ENCODE measurements around the gene MICAL1.
A peak's percentile ranks its signal among the peaks of the same experiment; 100 is the strongest.

Gene MICAL1, protein sequence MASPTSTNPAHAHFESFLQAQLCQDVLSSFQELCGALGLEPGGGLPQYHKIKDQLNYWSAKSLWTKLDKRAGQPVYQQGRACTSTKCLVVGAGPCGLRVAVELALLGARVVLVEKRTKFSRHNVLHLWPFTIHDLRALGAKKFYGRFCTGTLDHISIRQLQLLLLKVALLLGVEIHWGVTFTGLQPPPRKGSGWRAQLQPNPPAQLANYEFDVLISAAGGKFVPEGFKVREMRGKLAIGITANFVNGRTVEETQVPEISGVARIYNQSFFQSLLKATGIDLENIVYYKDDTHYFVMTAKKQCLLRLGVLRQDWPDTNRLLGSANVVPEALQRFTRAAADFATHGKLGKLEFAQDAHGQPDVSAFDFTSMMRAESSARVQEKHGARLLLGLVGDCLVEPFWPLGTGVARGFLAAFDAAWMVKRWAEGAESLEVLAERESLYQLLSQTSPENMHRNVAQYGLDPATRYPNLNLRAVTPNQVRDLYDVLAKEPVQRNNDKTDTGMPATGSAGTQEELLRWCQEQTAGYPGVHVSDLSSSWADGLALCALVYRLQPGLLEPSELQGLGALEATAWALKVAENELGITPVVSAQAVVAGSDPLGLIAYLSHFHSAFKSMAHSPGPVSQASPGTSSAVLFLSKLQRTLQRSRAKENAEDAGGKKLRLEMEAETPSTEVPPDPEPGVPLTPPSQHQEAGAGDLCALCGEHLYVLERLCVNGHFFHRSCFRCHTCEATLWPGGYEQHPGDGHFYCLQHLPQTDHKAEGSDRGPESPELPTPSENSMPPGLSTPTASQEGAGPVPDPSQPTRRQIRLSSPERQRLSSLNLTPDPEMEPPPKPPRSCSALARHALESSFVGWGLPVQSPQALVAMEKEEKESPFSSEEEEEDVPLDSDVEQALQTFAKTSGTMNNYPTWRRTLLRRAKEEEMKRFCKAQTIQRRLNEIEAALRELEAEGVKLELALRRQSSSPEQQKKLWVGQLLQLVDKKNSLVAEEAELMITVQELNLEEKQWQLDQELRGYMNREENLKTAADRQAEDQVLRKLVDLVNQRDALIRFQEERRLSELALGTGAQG

DNA sequence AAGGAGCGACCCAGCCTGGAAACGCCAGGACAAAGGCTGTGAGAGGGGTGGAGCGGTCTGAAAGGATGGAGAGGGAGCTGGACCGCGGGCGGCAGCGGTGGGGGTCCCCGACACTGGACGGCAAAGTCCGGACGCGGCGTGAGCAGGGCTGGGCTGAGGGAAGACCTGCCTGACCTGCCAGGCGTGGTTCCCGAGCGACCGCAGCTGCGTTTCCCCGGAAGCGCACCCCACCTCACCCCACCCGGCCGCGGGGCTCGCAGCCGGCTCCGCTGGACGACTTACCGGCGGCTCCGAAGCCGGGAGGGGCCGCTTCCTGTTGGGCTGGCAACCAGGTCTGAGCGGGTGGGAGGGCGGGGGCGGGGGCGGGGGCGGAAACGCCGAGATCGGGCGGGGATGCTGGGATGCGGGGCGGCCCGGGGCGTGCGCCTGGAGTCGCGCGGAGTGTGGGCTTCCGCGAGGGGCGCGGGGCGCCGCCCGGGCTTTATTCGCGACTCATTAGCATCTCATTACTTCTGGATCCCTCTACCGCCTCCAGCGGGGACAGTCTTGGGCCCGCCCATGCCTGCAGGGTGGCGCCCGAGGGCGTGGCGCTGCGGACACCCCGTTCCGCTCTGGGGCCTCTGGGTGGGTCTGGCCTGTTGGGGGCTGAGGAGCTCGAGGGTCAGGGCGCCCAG is at the start of gene MICAL1:
Gene MICAL1, minus strand, starts transcription at position 336 of the 674 bp plus-strand sequence. CDS start 1,576 bp downstream, outside the sequence.
- DNase-seq, result no peak

DNA sequence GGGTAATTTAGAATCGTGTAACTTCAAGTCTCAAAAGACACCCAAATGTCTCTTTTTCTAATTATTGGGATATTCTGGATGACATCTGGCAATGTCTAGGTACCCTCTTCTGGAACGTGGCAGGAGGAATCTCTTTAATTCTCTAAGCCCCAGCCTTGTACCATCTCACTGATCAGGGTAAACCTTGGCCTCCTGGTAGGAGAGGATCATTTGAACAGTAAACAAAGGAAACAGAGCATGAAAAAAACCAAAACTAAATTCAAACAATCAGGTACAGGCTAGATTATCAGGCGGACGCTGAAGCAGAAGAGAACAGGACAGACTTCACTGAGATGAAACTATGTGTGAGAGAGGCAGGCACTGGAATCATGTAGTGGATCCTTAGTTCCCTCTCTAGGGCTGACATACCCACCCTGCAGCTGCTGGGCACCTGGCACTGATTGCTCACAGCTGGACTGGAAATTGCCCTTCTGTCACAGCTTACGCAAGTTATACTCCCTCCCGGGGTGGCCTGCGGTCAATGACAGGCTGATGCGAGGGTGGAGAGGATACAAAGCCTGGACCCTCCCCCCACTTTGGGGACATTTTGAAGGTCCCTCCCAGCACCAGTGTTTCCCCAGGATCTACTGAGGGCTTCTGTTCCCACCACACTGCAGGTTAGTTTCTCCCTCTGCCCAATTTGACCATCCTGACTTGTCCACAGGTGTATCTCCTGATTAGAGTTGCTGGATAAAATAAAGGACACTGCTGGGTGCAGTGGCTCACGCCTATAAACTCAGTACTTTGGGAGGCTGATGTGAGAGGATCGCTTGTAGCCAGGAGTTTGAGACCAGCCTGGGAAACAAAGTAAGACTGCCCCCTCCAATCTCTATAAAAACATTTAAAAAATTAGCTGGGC is 48.0 kb upstream of the MICAL1 start:
- no peak for DNase-seq

DNA sequence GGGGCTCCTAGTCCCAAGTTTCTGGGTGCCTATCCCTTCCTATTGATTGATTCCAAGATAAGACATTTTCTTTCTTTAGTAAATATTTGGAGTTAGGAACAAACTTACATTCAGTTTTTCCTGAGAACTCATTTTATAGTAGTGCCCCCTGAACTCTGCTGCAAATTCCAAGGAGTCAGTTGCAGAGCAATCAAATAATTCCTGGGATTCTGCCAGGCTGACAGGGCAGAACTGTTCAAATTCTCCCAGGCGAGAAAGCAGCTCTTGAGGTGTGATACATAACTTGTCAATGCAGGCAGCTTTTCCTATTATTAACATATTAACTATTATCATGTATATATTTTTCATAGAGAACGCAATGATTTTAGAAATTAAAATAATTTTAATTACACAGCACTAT is 43.4 kb upstream of the MICAL1 start:
- no peak for DNase-seq

DNA sequence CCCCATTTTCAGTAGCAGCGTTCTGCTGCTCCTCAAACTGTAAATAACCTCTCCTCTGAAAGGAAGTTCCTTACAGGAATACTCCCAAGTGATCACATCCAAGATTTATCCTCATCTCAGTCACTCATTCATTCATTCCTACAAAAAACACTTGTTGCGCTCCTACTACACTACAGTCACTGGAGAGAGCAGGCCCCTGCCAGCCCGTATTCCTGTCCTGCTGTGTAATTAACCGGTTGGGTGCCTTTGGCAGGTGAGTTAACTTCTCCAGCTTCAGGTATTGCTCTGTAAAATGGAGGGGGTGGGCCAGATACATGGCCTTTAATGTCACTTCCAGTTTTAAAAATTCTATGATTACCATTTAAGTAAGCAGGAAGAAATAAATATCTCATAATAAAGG is 42.5 kb upstream of the MICAL1 start:
- DNase-seq, result no peak

DNA sequence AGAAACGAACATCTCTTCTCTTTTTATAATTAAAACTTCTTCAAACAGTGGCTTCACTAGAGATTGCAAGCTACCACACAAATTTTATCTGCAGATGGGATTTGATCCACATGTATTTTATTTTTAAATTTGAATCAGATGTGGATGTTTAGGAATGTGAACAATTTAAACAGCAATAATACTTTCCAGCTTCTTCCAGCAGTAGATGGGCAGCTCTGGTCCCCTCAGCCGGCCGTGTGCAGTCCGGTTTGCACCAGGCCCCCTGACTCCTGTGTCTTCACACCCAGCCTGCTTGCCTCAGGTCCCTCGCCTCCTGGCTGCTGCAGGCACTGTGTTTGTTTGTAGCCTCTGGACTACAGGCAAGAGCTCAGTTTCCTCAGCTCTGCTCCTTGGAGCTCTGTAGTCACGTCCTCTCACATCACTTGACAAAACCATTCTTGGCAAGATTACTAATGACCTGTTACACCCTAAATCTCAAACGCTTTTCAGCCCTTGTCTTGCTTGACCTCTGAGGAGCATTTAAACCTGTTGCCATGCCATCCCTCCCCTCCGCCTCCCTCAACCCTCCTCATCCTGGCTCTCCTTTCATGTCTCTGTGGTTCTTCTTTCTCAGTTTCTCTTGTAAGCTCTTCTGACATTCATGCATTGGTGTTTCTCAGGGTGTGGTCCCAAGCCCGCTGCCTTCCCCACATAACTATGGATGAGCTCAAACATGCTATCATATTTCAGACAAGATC is 40.6 kb upstream of the MICAL1 start:
- no peak for DNase-seq

DNA sequence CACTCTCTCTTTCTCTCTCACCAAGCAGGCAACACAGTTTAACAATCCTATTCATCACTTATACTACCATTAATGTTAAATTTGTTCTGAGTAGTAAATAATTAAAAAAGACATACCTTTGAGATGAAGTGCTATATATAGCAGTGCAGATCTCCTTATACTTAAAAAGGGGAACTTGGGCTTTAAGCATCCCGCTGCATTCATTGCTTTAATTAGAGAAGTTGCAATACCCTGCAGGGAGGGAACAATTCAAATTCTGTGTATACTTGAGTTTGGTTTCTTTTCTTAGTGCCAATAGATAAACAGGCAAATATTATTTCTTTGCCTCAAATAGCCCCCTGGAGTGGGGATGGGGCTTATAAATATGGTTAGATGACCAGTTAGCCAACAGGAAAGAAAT is 38.3 kb upstream of the MICAL1 start:
- DNase-seq, result no peak

DNA sequence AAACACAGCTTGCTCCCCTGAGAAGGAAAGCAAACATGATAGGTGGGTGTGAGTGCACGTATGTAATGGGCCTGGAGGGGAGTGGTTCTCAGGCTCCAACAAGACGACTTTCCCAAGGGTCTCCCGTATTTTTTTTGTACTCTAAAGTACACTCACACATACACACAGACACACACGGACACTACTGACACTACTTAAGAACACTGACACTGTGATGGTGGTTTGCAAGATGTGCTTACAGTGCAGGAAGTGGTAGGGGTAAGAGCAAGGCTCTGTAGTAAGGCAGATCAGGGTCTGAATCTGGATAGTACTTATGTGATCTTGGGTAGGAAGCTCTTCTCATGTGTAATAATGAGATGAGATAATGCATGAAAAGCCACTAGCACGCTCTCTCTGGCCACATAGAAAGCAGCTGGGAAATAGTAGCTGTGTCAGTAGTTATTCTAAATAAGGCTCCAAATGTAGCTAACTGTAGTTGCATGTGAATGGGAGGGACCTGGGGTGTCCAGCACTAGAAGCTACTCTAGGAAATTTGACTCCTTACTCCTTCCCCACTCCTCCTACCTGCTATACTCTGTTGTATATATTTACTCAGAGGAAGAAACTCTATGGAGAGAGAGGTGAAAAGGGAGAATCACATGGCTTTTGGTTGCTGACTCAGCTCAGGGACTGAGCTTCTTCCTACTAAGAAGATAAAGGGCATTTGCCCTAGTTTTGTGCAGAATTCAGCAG is 35.8 kb upstream of the MICAL1 start:
- DNase-seq, result no peak

DNA sequence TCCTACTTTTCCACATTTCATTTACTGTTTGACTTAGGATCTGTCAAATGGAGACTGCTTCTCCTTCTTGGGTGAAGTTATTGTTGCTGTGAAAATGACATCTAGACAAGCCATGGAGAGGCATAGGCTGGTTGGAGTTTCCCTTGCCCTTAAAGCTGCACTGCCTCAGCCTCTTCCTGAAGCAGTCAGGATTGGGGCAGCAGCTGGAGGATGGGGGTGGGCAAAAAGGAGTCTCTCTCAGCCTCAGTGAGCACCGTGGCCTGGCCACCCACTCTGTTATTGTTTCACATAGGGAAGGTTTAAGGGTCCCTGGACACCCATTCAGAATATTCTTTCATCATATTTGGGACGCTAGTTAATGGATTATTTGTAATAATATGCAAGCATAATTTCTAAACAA is 35.1 kb upstream of the MICAL1 start:
- no peak for DNase-seq

DNA sequence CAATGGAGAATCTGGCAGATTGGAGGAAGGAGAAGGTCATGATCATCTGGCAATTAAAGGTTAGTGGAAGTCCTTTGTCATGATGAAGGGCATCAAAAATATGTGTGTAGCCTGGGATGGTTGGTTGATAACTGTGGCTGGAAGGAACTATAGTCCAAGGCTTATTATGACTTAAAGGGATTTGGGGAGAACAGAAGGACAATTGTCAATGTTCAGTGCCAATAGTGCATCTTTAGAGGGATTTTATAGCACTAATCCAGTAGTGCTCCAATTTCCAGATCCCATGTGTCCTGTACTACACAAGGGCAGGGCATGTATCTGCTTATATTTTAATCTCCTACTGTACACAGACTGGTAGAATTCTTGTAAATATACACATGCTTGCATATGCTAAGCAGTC is 32.4 kb upstream of the MICAL1 start:
- DNase-seq, result no peak

DNA sequence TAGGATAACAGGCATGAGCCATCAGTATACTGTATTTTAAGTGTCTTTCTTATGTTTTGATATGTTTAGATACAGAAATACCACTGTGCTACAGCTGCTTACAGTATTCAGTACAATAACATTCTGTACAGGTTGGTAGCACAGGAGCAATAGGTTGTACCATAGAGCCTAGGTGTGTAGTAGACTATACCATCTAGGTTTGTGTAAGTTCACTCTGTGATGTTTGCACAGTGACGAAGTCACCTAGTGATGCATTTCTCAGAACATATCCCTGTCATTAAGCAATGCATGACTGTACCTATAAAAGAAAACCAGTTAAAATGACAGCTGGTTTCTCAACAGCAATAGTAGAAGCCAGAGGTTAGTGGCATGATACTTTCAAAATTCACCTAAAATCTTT is 30.5 kb upstream of the MICAL1 start:
- DNase-seq, result no peak

DNA sequence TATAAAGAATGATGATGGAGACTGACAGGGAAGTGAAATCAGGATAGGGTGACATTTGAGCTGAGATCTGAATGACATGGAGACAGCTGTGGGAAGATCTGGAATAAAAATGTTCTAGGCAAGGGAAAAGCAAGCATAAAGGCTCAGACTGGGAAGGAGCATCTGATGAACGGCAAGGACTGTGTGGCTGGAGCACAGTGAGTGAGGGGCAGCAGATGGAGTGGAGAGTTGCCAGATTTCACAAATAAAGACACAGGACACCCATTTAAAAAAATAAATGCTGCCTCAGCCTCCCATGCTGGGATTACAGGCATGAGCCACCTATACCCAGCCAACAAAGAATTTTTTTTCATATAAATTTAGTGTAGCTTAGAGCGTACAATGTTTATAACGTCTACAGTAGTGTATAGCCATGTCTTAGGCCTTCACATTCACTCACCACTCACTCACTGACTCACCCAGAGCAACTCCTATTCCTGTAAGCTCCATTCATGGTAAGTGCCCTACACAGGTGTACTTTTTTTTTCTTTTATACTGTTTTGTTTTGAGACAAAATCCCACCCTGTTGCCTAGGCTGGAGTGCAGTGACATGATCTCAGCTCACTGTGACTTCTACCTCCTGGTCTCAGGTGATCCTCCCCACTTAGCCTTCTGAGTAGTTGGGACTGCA is 29.8 kb upstream of the MICAL1 start:
- peak; percentile 10 for DNase-seq

DNA sequence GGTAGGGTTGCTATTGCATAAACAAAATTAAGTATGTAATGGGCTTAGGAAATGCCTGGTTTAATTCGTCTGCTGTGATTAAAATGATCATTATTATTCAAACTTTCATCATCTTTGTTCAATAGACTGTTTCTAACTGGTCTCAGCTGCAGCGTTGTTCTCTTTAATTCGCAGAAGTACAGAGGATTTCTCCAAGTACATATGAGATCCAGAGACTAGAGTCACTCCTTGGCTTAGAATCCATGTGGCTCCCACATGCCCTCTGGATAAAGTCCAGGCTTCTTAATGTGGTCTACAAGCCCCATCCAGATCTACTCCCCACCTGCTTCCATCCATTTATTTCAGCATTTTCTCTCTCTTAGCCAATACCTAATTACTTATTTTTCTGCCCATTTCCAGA is 28.6 kb upstream of the MICAL1 start:
- no peak for DNase-seq

DNA sequence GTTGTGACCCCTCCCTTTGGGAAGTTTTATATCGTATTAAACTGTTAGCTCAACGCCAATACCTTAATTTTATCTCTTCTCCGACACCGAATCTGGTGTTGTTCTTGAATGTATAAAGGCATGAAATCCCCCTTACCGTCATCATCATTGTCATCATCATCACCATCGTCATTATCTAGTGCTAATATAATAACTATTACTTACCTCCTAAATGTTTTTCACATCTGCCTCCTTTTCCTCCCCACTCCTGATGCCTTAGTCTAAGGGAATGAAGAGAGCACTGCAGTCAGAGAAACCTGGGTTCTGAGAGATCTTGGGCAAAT is 28.1 kb upstream of the MICAL1 start:
- DNase-seq, result no peak

DNA sequence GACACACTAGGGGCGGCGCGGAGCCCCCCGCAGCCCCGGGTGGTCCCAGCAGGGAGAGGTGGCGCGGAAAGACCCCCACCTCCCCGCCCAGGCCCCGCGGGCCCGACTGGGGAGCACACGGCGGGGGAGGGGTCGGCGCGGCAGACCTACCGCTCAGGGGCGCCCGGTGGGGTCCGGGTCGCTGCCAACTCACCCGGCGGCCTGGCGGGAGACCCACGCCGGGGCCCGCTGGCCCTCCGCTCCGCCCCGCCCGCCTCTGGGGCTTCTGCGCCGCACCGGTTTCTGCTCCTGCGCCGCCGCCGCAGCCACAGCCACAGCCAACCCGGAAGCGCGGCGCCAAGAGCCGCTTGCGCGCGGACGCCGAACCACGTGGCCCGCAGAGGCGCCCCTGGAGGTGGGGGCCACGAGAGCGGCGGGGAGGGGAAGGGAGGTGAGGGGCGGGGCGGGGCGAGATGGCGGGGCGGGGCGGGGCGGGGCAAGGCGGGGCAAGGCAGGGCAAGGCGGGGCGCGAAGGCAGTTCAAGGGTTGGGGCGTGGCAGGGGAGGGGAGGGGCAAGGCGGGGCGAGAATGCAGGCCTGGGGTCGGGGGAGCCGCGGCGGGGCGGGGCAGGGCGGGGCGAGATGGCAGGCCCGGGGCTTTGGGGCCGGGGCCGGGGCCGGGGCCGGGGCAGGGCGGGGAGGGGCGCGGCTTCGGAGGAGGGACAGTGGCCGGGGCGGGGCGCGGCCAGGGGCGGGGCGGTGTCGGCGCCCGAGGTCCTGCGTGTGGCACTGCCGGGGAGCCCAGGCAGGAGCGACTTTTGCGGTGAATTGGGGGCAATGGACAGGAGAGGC is 27.5 kb upstream of the MICAL1 start, which contains the start of gene ZBTB24:
Gene ZBTB24, minus strand, starts transcription at position 315 of the 830 bp plus-strand sequence. CDS start 1,193 bp downstream, outside the sequence.
- DNase-seq, result peak; percentile 78

DNA sequence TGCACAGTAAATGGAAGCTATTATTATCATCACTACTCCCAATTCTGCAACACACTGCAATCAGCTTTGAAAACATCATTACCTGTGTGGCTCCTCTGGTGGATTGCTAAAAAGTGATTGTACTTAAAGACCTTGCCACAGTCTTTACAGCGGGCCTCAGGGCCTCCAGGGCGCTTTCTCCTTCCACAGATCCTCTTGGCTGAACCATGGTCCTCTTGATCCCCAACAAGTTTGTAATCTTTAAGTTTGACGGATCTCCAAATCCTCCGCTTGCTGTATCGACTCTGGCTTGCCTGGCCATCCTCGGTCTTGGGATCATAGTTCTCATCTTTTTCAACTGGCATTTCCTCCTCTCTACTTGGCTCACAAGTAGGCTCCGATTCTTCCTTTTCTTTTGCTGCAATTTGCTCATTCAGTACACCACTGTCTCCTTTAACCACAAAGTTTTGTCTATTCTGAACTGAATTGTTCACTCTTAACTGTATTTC is 25.5 kb upstream of the MICAL1 start:
- no peak for DNase-seq

DNA sequence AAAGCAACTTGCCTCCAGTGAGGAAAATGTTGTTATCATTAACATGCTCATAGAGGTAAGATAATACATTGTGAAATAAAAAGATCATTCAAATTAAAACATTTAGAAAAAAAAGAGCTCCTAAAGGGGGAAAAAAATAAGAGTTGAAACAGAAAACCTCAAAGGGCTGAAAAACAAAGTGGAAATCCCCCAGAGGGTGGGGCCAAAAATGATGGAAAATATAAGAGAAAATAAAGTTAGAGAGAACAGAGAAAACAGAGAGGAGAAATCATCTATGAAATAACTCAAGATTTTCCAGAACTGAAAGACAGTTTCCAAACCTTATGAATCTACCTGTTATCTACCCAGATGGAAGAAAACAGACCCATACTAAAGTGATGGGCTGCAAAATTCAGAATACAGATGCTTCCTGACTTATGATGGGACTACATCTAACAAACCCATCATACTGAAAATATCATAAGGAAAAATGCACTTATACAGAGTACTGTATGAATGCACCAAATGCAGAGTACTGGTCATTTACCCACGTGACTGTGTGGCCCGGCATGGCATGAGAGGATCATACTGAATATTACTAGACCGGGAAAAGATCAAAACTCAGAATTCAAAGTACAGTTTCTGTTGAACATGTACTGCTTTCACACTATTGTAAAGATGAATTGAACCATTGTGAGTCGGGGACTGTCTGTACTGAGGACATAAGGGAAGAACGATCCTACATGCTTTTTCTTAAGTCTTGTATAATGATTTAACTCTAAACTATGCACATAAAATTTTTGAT is 23.5 kb upstream of the MICAL1 start:
- DNase-seq, result no peak

DNA sequence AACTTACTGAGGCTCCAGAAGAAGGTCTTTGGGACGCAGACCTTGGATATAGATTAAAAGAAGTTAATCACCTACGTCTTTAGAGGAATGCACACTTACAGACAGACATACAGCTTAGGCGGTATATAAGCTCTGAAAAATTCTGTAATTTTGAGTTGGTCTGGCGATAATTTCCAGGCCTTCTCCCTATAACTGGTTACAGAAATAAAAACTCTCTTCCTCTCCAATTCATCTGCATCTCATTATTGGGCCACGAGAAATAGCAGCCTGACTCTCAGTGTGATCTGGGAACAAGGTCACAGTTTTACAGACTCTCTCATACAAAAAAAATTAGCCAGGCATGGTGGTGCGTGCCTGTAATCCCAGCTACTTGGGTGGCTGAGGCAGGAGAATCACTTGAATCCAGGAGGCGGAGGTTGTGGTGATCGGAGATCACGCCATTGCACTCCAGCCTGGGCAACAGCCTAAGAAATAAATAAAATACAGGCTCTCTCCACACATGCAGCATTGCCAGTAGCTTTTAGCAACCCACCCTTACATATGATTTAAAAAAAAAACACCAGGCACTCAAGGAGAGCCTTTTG is 22.7 kb upstream of the MICAL1 start:
- DNase-seq, result no peak

DNA sequence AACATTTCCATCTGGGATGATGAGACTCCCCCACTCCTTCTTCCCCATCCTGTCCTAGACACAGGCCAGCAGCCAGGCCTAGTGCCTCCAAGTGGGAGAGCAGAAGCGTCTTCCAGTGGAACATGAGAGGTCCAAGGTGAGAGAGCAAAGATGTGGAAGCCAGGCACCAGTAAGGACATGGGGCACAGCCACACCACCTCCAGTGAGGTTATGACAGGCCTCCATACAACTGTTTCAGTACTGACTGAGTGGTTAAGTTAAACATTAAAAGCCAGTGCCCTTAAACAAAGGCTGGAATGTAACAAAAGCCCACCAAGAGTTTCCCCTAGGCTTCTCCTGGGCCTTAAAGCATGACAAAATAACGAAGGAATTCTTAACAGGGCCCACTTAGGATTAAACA is 22.2 kb upstream of the MICAL1 start:
- DNase-seq, result no peak

Data from NCI-H446 treated with DMSO at 0.1 percent for 48 hours (cell line).